HG03280 (cell line): Measurements from ENCODE around the gene ME3.

Experiments used
- ATAC-seq: cut with Tn5 transposase; IDR thresholded peaks from one replicate; pipeline ENCODE4 v1.9.1; 2021; ENCODE audit warnings: mild to moderate bottlenecking, moderate library complexity; ENCODE audit not compliant: unreplicated experiment

The ME3 gene

DNA sequence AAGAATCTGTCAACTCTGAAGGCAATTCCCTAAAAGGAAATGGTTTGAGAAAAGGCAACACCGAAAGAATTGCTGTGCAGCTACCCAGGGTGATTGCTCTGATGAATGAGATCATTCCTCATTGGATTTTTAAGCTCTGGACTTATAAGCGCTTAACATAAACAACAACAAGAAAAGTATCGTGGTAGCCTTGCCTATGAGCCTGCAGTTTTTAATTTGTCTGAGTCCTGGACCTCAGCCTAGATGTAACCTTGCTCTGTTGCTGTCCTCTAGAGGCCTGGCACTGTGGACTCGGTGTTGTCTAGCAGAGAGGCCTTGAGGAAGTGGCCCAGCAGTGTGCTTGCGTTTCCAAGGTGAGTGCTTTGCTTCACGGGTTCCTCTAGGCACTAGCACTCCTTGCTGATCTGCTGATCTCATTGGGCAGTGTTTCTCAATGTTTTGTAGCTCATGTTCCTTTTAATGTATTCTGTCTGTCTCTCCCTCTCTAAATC, 277.3 kb downstream of the ME3 start:
- ATAC-seq, result no peak
